K562 (cell line): ENCODE results near the gene DAB1. TPM values are rescaled to one million over a fixed set of nuclear protein-coding genes. Genes with fewer than 3 reads are reported as not detected.

Experiments
- ATAC-seq: fragments of 200-7000 bp; cut with Tn5 transposase; 3 replicates; pipeline ENCODE4 v1.9.1; 2020; ENCODE audit warnings: moderate library complexity
- BruUV-seq: library from RNA; stranded (reverse); fragments of 400-500 nt; replicated peaks from 2 replicates; lab custom pipeline; 2021; lab: Mats Ljungman, UMichigan
- CTCF ChIA-PET: fragments of 300-600 bp; formaldehyde crosslinking; extraction: SDS; loops from one replicate; lab custom pipeline; 2021; ENCODE audit warnings: low intra/inter-chr PET ratio; lab: Yijun Ruan, JAX
- POLR2A ChIA-PET: fragments of 300-600, 350-650 bp; sonication (Branson Sonifier 250); formaldehyde crosslinking; extraction: SDS; loops from one replicate; lab custom pipeline; 2021; ENCODE audit warnings: antibody characterized with exemption, inconsistent platforms; lab: Yijun Ruan, JAX
- DNase-seq, 4 experiments: peaks; one replicate each; pipeline versions ENCODE4 v3.0.0 to v3.0.0-alpha.2; 2011 to 2018; ENCODE audit warnings: low spot score in 3 of 4, mixed read lengths in 3 of 4; ENCODE audit errors: extremely low read depth in 1 of 4
- FAIRE-seq: peaks from 2 replicates; lab custom pipeline; 2011; peaks lifted over from hg19 to GRCh38; lab: Jason Lieb, UNC
- H2AFZ ChIP-seq: 2 replicates; pipeline ENCODE4 v1.6.0; 2011; ENCODE audit warnings: low read depth, low read length, control low read depth, inconsistent platforms
- H3K27ac ChIP-seq: fragments of 200-600 bp; 3 replicates; pipeline ENCODE4 v1.8.0; 2011; ENCODE audit warnings: low read depth, mild to moderate bottlenecking, control low read depth, inconsistent platforms, low read length, moderate library complexity, mixed read lengths; ENCODE audit errors: extremely low read depth
- H3K27me3 ChIP-seq, 2 experiments: fragments of 300-600 bp in 1 of 2; 2 replicates in 1 of 2; 3 replicates in 1 of 2; pipeline versions ENCODE4 v1.6.0 to v1.8.0; 2011; ENCODE audit warnings: inconsistent platforms in 2 of 2, low read length in 2 of 2, mild to moderate bottlenecking in 1 of 2, mixed read lengths in 1 of 2, moderate library complexity in 1 of 2; ENCODE audit not compliant: control insufficient read depth in 2 of 2, insufficient read depth in 2 of 2
- H3K36me3 ChIP-seq: fragments of 300-600 bp; 3 replicates; pipeline ENCODE4 v1.8.0; 2011; ENCODE audit warnings: mild to moderate bottlenecking, low read length, inconsistent platforms; ENCODE audit not compliant: control insufficient read depth, insufficient read depth
- H3K4me1 ChIP-seq, 2 experiments: fragments of 200-600 bp in 1 of 2; replicated peaks in 1 of 2; 2 replicates in 1 of 2; 3 replicates in 1 of 2; pipeline versions ENCODE4 v1.5.1 to v1.8.0; 2011; ENCODE audit warnings: inconsistent platforms in 2 of 2, low read length in 2 of 2, mild to moderate bottlenecking in 1 of 2, mixed read lengths in 1 of 2, moderate library complexity in 1 of 2; ENCODE audit not compliant: control insufficient read depth in 2 of 2, insufficient read depth in 2 of 2
- H3K4me2 ChIP-seq: 2 replicates; pipeline ENCODE4 v1.6.1; 2011; ENCODE audit warnings: low read length, control low read depth, inconsistent platforms, mixed read lengths; ENCODE audit not compliant: insufficient read depth
- H3K4me3 ChIP-seq: fragments of 200-600 bp; sonication (generic), shearing (Covaris generic); 2 replicates; pipeline ENCODE4 v1.5.1; 2016; ENCODE audit warnings: control low read depth, inconsistent platforms
- H3K79me2 ChIP-seq: fragments of 200-600 bp; 3 replicates; pipeline ENCODE4 v1.8.0; 2011; ENCODE audit warnings: low read length, inconsistent platforms; ENCODE audit not compliant: control insufficient read depth, insufficient read depth
- H3K9ac ChIP-seq, 2 experiments: 2 replicates each; pipeline versions ENCODE4 v1.6.0 to v1.6.1; 2011; ENCODE audit warnings: low read depth in 2 of 2, low read length in 2 of 2, control low read depth in 1 of 2, inconsistent platforms in 1 of 2, mild to moderate bottlenecking in 1 of 2, mixed read lengths in 1 of 2; ENCODE audit not compliant: insufficient read depth in 1 of 2
- H3K9me1 ChIP-seq: one replicate; pipeline ENCODE4 v1.6.0; 2011; ENCODE audit warnings: inconsistent platforms, mild to moderate bottlenecking, low read length, moderate library complexity; ENCODE audit not compliant: control insufficient read depth, insufficient read depth
- H3K9me3 ChIP-seq: replicated peaks from 2 replicates; pipeline ENCODE4 v1.5.1; 2011; ENCODE audit warnings: low read depth, low read length, inconsistent platforms; ENCODE audit not compliant: control insufficient read depth, insufficient read depth
- H4K20me1 ChIP-seq: replicated peaks from 2 replicates; pipeline ENCODE4 v1.6.1; 2011; ENCODE audit warnings: low read length, inconsistent platforms, mixed read lengths; ENCODE audit not compliant: control insufficient read depth, insufficient read depth
- CTCF ChIP-seq, 3 experiments: IDR thresholded peaks in 2 of 3; conservative IDR thresholded peaks in 1 of 3; 2 replicates each; pipeline ENCODE4 v1.5.1; 2011 to 2012; ENCODE audit warnings: low read length in 3 of 3, mild to moderate bottlenecking in 3 of 3, control low read depth in 2 of 3, improper control_type of control experiment in 1 of 3, inconsistent platforms in 1 of 3, low read depth in 1 of 3, mixed read lengths in 1 of 3, moderate library complexity in 1 of 3; ENCODE audit not compliant: insufficient read depth in 2 of 3
- E2F6 ChIP-seq, 2 experiments: IDR thresholded peaks; 2 replicates each; pipeline ENCODE4 v1.6.1; 2011; ENCODE audit warnings: borderline replicate concordance in 1 of 2, control low read depth in 1 of 2, low read depth in 1 of 2, low read length in 1 of 2, mild to moderate bottlenecking in 1 of 2, mixed read lengths in 1 of 2, moderate library complexity in 1 of 2; ENCODE audit not compliant: insufficient read depth in 1 of 2, insufficient read length in 1 of 2, poor library complexity in 1 of 2, severe bottlenecking in 1 of 2; ENCODE audit errors: extremely low read depth in 1 of 2
- EZH2 ChIP-seq: IDR thresholded peaks from 2 replicates; pipeline ENCODE4 v1.6.1; 2012; ENCODE audit warnings: low read depth, mild to moderate bottlenecking, inconsistent platforms, low read length, borderline replicate concordance
- HDGF ChIP-seq: fragments of 450-650 bp; IDR thresholded peaks from 2 replicates; pipeline ENCODE4 v1.6.1; 2016
- HMGXB4 ChIP-seq: sonication (generic); formaldehyde crosslinking; IDR thresholded peaks from 2 replicates; pipeline ENCODE4 v1.8.1; 2023; ENCODE audit warnings: mild to moderate bottlenecking, missing genetic modification reagents
- KHSRP ChIP-seq: fragments of 450-650 bp; IDR thresholded peaks from 2 replicates; pipeline ENCODE4 v1.6.1; 2017
- KLF16 ChIP-seq: IDR thresholded peaks from 2 replicates; pipeline ENCODE4 v1.6.1; 2016; ENCODE audit warnings: antibody characterized with exemption
- LCOR ChIP-seq: sonication (generic); formaldehyde crosslinking; IDR thresholded peaks from 2 replicates; pipeline ENCODE4 v1.8.0; 2022; ENCODE audit warnings: mild to moderate bottlenecking, missing genetic modification reagents
- MEIS2 ChIP-seq: fragments of 450-650 bp; IDR thresholded peaks from 2 replicates; pipeline ENCODE4 v1.6.1; 2014; ENCODE audit warnings: mild to moderate bottlenecking; ENCODE audit not compliant: partially characterized antibody
- NBN ChIP-seq: fragments of 450-650 bp; IDR thresholded peaks from 2 replicates; pipeline ENCODE4 v1.6.1; 2016; ENCODE audit warnings: low read depth, mild to moderate bottlenecking
- RBM22 ChIP-seq: fragments of 200-400 bp; formaldehyde crosslinking; IDR thresholded peaks from 2 replicates; pipeline ENCODE4 v1.6.1; 2018; ENCODE audit warnings: low read length, low read depth; ENCODE audit not compliant: poor library complexity, severe bottlenecking
- RNF2 ChIP-seq: sonication (generic); IDR thresholded peaks from 2 replicates; pipeline ENCODE4 v1.6.1; 2016
- SAP30 ChIP-seq: fragments of 200-600 bp; sonication (generic); IDR thresholded peaks from 2 replicates; pipeline ENCODE4 v1.6.1; 2012; ENCODE audit warnings: borderline replicate concordance, low read depth, mild to moderate bottlenecking, moderate library complexity, low read length, control low read depth, inconsistent platforms; ENCODE audit not compliant: insufficient read depth, poor library complexity, severe bottlenecking
- SMC3 ChIP-seq: conservative IDR thresholded peaks from 2 replicates; pipeline ENCODE4 v1.6.1; 2011; ENCODE audit warnings: low read depth, low read length, improper control_type of control experiment; ENCODE audit not compliant: insufficient read depth
- THAP12 ChIP-seq: fragments of 250-450 bp; sonication (Bioruptor Pico); IDR thresholded peaks from 2 replicates; pipeline ENCODE4 v1.9.0; 2021; ENCODE audit warnings: mild to moderate bottlenecking, inconsistent platforms
- ZNF431 ChIP-seq: sonication (generic); formaldehyde crosslinking; IDR thresholded peaks from 2 replicates; pipeline ENCODE4 v1.8.0; 2022; ENCODE audit warnings: mild to moderate bottlenecking, missing genetic modification reagents
- WGBS: fragments of 100-300 bp; shearing (Covaris generic); methylation state at CpG from one replicate; pipeline ENCODE4 v1.1.6; 2016; ENCODE audit warnings: low coverage, mixed read lengths; ENCODE audit not compliant: insufficient coverage; ENCODE audit errors: missing lambda C conversion rate; 5-methylcytosine and 5-hydroxymethylcytosine counted together
- in situ Hi-C: fragments of 300-500 bp; cut with MboI; formaldehyde crosslinking; loops from 4 replicates; pipeline ENCODE4 v1.15.0; 2018; ENCODE audit warnings: inconsistent platforms, mixed read lengths
- intact Hi-C: fragments of 100-400 bp; cut with micrococcal nuclease; formaldehyde crosslinking; loops from 2 replicates; pipeline ENCODE4 v1.14.2; 2022
- polyA plus RNA-seq, 8 experiments: library from polyadenylated mRNA; depleted of rRNA in 4 of 8; stranded (reverse) in 5 of 8; unstranded in 3 of 8; fragments of >200 nt; fragmentation: Nextera tagmentation in 2 of 8; fragmentation: Illumina TruSeq in 1 of 8; extraction: Ambion mirVana in 2 of 8; extraction: Trizol in 1 of 8; gene quantifications; 2 replicates each; pipeline versions ENCODE4 v1.2.1 to v1.2.3, GENCODE V29; 2011 to 2014; ENCODE audit warnings: inconsistent platforms in 1 of 8, missing spikeins in 1 of 8
- total RNA-seq, 7 experiments: library from RNA; depleted of rRNA in 6 of 7; stranded (reverse); fragments of >200 nt in 6 of 7; fragmentation: Illumina TruSeq in 2 of 7; extraction: Trizol in 2 of 7; gene quantifications; 2 replicates each; pipeline versions ENCODE4 v1.2.1 to v1.2.3, GENCODE V29; 2011 to 2021; ENCODE audit warnings: low replicate concordance in 1 of 7

Gene DAB1
- total and polyA plus RNA-seq, 9 of the 15 experiments (the other 6 are each of a cell fraction or from before 2014, with no cell fraction given): not detected

- Histone ChIP-seq H3K27ac (no peak overlapping the region), H3K36me3 (no peaks in the 10 kb centered on the region), H3K4me1 (no peaks in the 10 kb centered on the region), H4K20me1 (no peaks in the 10 kb centered on the region), H3K9me3 (no peaks in the 10 kb centered on the region), H3K9me1 (no peaks in the 10 kb centered on the region), H2AFZ (no peak overlapping the region), H3K9ac (no peak overlapping the region), H3K27me3 (0 out of 5 replicates have a peak, but pooled peaks cover 0 to 7% of the 10 kb centered on the region in 2 experiments), H3K4me3 (no peak overlapping the region), H3K79me2 (no peaks in the 10 kb centered on the region), H3K4me2 (no peak overlapping the region)
- in situ Hi-C loops (no loop called here), intact Hi-C loops (loop anchor here (5.0 kb wide), 1 partner anchor 185 kb away; no protein-coding TSS in a partner anchor)
- FAIRE-seq: peak; percentile 79
- peak; percentile 46 to 69 (median 56) for DNase-seq
- ChIA-PET CTCF (no interaction called here), POLR2A (no interaction called here)
- BruUV-seq: no TSS peak
- peak; percentile 84 for ATAC-seq
- 1% methylated on average over 7 of the region's 7 CpGs for WGBS
- TF ChIP-seq CTCF (IDR thresholded peaks at IDR 0.05 in 2 of 3, conservative IDR thresholded peaks at IDR 0.05 in 1 of 3; ENCODE audit: insufficient read depth in 2 of 3, low read depth in 1 of 3, low read length in 3 of 3) (peak; percentile 54 to 64 (median 62)), KLF16 (0 out of 2 replicates have a peak, but pooled peaks have one; percentile 26), E2F6 (IDR thresholded peaks at IDR 0.05; ENCODE audit: borderline replicate concordance in 1 of 2, extremely low read depth in 1 of 2, insufficient read depth in 1 of 2, insufficient read length in 1 of 2, low read depth in 1 of 2, low read length in 1 of 2, poor library complexity in 1 of 2, severe bottlenecking in 1 of 2) (no peak), SAP30 (no peak), LCOR (no peak), ZNF431 (CRISPR knock-in tag) (no peak), THAP12 (CRISPR knock-in tag) (no peak), SMC3 (0 out of 2 replicates have a peak, but pooled peaks have one; percentile 12), HDGF (no peak), NBN (no peak), MEIS2 (no peak), RNF2 (no peak), KHSRP (no peak), HMGXB4 (CRISPR knock-in tag) (no peak), RBM22 (no peak), EZH2 (no peak)
Measured at GRCh38 chr1:57017717-57018116, 406.1 kb downstream of the DAB1 start.
